Activated gamma-delta T cell (primary cell): Measurements from ENCODE around the gene FAM83B.
"Not testable (repeated sequence)": the region's sequence is repeated elsewhere in the genome, so short reads cannot be mapped to it uniquely, and the experiment has no call there.

Experiments
- DNase-seq: peaks from one replicate; lab custom pipeline; 2025; lab: John Stamatoyannopoulos, UW

FAM83B gene

GRCh38 chr6:54979161-54979560, 132.6 kb downstream of the FAM83B start:
- not testable (repeated sequence) for DNase-seq

DNA sequence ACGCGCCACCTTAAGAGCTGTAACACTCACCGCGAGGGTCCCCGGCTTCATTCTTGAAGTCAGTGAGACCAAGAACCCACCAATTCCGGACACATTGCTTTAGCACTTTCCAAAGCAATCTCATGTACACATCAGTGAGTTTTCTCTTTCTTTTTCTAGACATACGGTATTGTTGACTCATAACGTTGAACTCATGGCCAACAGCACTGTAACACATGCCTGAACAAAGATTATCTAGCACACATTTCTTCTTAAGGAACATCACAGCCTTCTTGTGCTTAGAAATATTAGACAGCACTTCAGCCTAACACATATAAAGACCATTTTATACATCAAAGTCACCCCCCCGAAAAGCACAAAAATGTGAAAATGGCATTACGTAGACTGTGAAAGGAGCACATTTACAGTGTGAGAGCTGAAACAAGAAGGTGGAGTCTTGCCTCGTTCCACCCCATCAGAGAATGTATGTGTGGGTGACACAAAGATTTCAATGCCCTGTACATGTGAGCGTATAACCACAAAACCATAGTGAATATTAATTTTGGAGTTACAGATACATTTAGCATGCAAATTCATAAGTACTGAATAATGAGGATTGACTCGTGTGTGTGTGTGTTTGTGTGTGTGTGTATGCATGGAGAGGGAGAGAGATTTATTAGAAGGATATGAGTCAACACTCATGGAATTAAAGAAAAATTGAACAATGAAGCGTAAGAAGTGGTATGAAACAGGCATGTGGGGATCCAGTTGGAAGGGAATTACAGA, 134.1 kb downstream of the FAM83B start:
- DNase-seq: no peak

DNA sequence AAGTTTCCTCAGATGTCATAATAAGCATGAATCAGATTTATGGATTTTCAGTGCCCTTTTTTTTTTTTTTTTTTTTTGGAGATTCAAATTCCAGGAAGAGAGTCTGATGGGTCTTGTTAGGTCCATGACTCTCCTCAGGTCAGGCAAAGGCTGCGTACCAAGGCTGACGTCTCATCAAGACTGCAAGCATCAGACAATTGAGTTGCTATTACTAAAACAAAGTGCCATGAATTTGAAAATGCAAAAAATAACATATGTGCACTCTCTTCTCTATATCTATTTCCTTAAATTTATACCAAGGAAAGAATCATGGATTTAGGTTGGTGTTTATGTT, 134.7 kb downstream of the FAM83B start:
- DNase-seq: no peak

GRCh38 chr6:54981647-54982046, 135.1 kb downstream of the FAM83B start:
- no peak for DNase-seq

DNA sequence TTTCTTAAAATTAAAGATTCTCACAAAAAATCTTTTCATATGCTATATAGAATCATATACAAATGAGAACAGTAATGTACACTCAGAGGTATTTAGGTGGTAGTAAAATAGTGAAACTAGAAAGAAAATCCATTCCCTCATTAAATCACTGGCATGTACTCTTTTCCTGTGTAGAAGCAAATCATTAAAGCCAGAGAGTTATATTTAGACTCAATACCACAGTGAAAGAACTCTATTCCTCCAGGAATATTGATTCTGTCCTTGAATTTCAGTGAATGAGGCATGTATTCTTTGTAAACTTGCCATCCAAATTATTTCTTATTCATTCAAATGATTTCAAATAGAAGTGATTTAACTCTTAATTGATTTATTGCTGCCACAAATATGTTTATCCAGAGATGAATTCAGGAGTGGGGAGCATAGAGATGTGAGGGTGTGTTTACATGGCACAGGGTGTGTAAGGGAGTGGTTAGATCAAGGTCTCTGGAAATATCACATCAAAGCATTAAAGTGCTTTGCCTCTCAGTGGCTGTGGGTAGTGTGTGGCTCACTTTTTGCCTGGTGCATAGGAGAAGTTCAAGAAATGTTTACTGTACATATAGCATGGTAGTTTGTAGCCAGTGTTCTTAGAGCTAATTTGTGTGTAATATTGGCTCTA, 141.2 kb downstream of the FAM83B start:
- DNase-seq: no peak

DNA sequence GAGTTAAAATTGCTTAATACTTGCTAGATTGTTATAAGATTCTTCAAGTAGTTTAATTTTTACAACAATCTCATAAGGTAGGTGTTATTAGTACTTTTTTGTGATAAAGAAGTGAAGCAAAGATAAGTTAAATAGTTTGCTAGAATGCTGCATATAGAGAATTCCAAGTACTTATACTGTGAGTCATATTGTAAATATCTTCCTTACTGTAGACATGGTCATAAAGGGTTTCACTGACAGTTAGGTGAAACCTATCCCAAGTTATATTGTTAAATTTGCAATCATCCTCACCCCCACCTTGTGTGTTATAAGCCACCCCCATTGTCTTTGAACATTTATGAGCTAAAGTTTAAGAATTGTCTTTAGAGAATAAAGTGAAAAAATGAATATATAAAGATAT, 142.0 kb downstream of the FAM83B start:
- DNase-seq: no peak

- no peak for DNase-seq
Measured at GRCh38 chr6:54990001-54990400, 143.4 kb downstream of the FAM83B start.
